GM23338 (cell line): ENCODE data around the gene ZNF865. TPM values are rescaled to one million over a fixed set of nuclear protein-coding genes. Genes with fewer than 3 reads are reported as not detected.

Experiments
- ATAC-seq: fragments of 200-7000 bp; cut with Tn5 transposase; 3 replicates; pipeline ENCODE4 v1.9.1; 2020
- DNase-seq: peaks from one replicate; pipeline ENCODE4 v3.0.0-alpha.2; 2015; ENCODE audit warnings: low spot score
- H2AFZ ChIP-seq: fragments of 200-600 bp; sonication (generic); 2 replicates; pipeline ENCODE4 v1.8.0; 2016; ENCODE audit warnings: antibody characterized with exemption, mild to moderate bottlenecking, moderate library complexity
- H3F3A ChIP-seq: fragments of 200-600 bp; sonication (generic); replicated peaks from 2 replicates; pipeline ENCODE4 v1.8.0; 2017; ENCODE audit warnings: antibody characterized with exemption, mixed run types, low read depth
- H3K27ac ChIP-seq: fragments of 200-600 bp; sonication (generic); 2 replicates; pipeline ENCODE4 v1.6.1; 2016; ENCODE audit warnings: low read depth
- H3K27me3 ChIP-seq: fragments of 200-600 bp; sonication (generic); 2 replicates; pipeline ENCODE4 v1.8.0; 2016; ENCODE audit warnings: mild to moderate bottlenecking, mixed run types, moderate library complexity; ENCODE audit not compliant: insufficient read depth
- H3K36me3 ChIP-seq: fragments of 200-600 bp; sonication (generic); 2 replicates; pipeline ENCODE4 v1.8.0; 2016; ENCODE audit warnings: mild to moderate bottlenecking; ENCODE audit not compliant: insufficient read depth
- H3K4me1 ChIP-seq: fragments of 200-600 bp; sonication (generic); 2 replicates; pipeline ENCODE4 v1.8.0; 2016; ENCODE audit warnings: mild to moderate bottlenecking, moderate library complexity; ENCODE audit not compliant: insufficient read depth
- H3K4me2 ChIP-seq: fragments of 200-600 bp; sonication (generic); 2 replicates; pipeline ENCODE4 v1.7.1; 2017; ENCODE audit warnings: mixed run types
- H3K4me3 ChIP-seq: fragments of 200-600 bp; sonication (generic); 2 replicates; pipeline ENCODE4 v1.6.1; 2016; ENCODE audit warnings: mixed run types
- H3K79me2 ChIP-seq: fragments of 200-600 bp; sonication (generic); replicated peaks from 2 replicates; pipeline ENCODE4 v1.8.0; 2017; ENCODE audit warnings: mild to moderate bottlenecking; ENCODE audit not compliant: insufficient read depth
- H3K9me2 ChIP-seq: fragments of 200-600 bp; sonication (generic); 2 replicates; pipeline ENCODE4 v1.8.0; 2017; ENCODE audit not compliant: insufficient read depth
- H4K20me1 ChIP-seq: fragments of 200-600 bp; sonication (generic); replicated peaks from 2 replicates; pipeline ENCODE4 v1.8.0; 2017; ENCODE audit warnings: mild to moderate bottlenecking; ENCODE audit not compliant: insufficient read depth
- H3K27ac Mint-ChIP-seq: 2 replicates; pipeline ENCODE4 v1.8.0; 2020; ENCODE audit warnings: inconsistent platforms, mild to moderate bottlenecking, moderate library complexity, mixed read lengths
- H3K27me3 Mint-ChIP-seq: 3 replicates; pipeline ENCODE4 v1.8.0; 2022; ENCODE audit warnings: low read depth, mild to moderate bottlenecking, moderate library complexity, mixed read lengths, inconsistent platforms; ENCODE audit not compliant: insufficient read depth, poor library complexity
- H3K36me3 Mint-ChIP-seq: 3 replicates; pipeline ENCODE4 v1.8.0; 2021; ENCODE audit warnings: low read depth, mild to moderate bottlenecking, inconsistent platforms, moderate library complexity, mixed read lengths
- H3K4me1 Mint-ChIP-seq: 3 replicates; pipeline ENCODE4 v1.8.0; 2020; ENCODE audit warnings: mild to moderate bottlenecking, inconsistent platforms, mixed read lengths
- H3K4me3 Mint-ChIP-seq: 3 replicates; pipeline ENCODE4 v1.8.0; 2021; ENCODE audit warnings: moderate library complexity, mild to moderate bottlenecking, inconsistent platforms, mixed read lengths
- H3K9me3 Mint-ChIP-seq: 3 replicates; pipeline ENCODE4 v1.8.0; 2020; ENCODE audit warnings: moderate library complexity, mild to moderate bottlenecking, inconsistent platforms, mixed read lengths
- CREB1 ChIP-seq: fragments of 250-450 bp; sonication (Bioruptor Pico); IDR thresholded peaks from 2 replicates; pipeline ENCODE4 v1.5.0; 2020; ENCODE audit warnings: low read depth, mild to moderate bottlenecking, moderate library complexity
- CTCF ChIP-seq, 2 experiments: fragments of 200-600 bp in 1 of 2; sonication (generic) in 1 of 2; conservative IDR thresholded peaks; 2 replicates each; pipeline versions ENCODE4 v1.5.1 to v1.6.1; 2016 to 2017; ENCODE audit warnings: antibody characterized with exemption in 2 of 2, low read depth in 2 of 2, mild to moderate bottlenecking in 2 of 2, moderate library complexity in 1 of 2
- ETS1 ChIP-seq: IDR thresholded peaks from 2 replicates; pipeline ENCODE4 v1.6.1; 2016; ENCODE audit warnings: antibody characterized with exemption
- EZH2 ChIP-seq: fragments of 200-600 bp; sonication (generic); IDR thresholded peaks from one replicate; pipeline ENCODE4 v1.8.0; 2017; ENCODE audit warnings: antibody characterized with exemption, mild to moderate bottlenecking, low read depth; ENCODE audit not compliant: unreplicated experiment
- POLR2AphosphoS5 ChIP-seq: IDR thresholded peaks from 2 replicates; pipeline ENCODE4 v1.6.1; 2016; ENCODE audit warnings: antibody characterized with exemption, low read depth
- REST ChIP-seq: IDR thresholded peaks from one replicate; pipeline ENCODE4 v1.6.1; 2018; ENCODE audit warnings: antibody characterized with exemption; ENCODE audit not compliant: unreplicated experiment
- STAT1 ChIP-seq: IDR thresholded peaks from one replicate; pipeline ENCODE4 v1.6.1; 2016; ENCODE audit warnings: antibody characterized with exemption; ENCODE audit not compliant: unreplicated experiment
- ZNF114 ChIP-seq: fragments of 250-450 bp; sonication (Bioruptor Pico); IDR thresholded peaks from 2 replicates; pipeline ENCODE4 v1.5.0; 2020; ENCODE audit warnings: mild to moderate bottlenecking, moderate library complexity
- polyA plus RNA-seq: library from polyadenylated mRNA; unstranded; fragments of >200 nt; fragmentation: Nextera tagmentation; extraction: Ambion mirVana; gene quantifications from 2 replicates; pipeline ENCODE4 v1.2.1, GENCODE V29; 2016
- total RNA-seq: library from RNA; depleted of rRNA; stranded (reverse); fragments of >200 nt; shearing (Covaris generic); gene quantifications from 2 replicates; pipeline ENCODE4 v1.2.3, GENCODE V29; 2014

ZNF865 gene
- total and polyA plus RNA-seq, 2 experiments from 2014 or later = 2.2 to 12.1 TPM

- Mint-ChIP-seq H3K27ac (no peak overlapping the region), H3K4me1 (peaks cover 32% of the 10 kb centered on the region), H3K4me3 (peak overlapping the region; percentile 84), H3K9me3 (no peaks in the 10 kb centered on the region; the same call in 2 of the 3 replicates), H3K27me3 (peaks cover 41% of the 10 kb centered on the region), H3K36me3 (peaks cover 41% of the 10 kb centered on the region)
- peaks cover 15% of the 10 kb centered on the region for H3F3A ChIP-seq
- DNase-seq = no peak
- H3K4me3 ChIP-seq = peak overlapping the region; percentile 65
- H3K36me3 ChIP-seq = no peaks in the 10 kb centered on the region
- no peaks in the 10 kb centered on the region for H4K20me1 ChIP-seq
- peaks cover 37% of the 10 kb centered on the region for H3K79me2 ChIP-seq
- peak overlapping the region; percentile 84; the same call in 1 of the 2 replicates for H2AFZ ChIP-seq
- no peaks in the 10 kb centered on the region; the same call in 1 of the 2 replicates for H3K4me1 ChIP-seq
- H3K27ac ChIP-seq = peak overlapping the region; percentile 59; the same call in 1 of the 2 replicates
- no peaks in the 10 kb centered on the region for H3K9me2 ChIP-seq
- no peak for ATAC-seq
- TF ChIP-seq STAT1 = no peak
- 0 out of 2 replicates have a peak, but pooled peaks have one; percentile 4 for TF ChIP-seq POLR2AphosphoS5
- TF ChIP-seq REST = no peak
- TF ChIP-seq ZNF114 = no peak
- H3K4me2 ChIP-seq = peak overlapping the region; percentile 87
- no peaks in the 10 kb centered on the region for H3K27me3 ChIP-seq
These were observed 41.7 kb downstream of the ZNF865 start for GRCh38 chr19:55646889-55647731.

- Mint-ChIP-seq H3K4me3 (peak within 1 kb of the TSS; percentile 84), H3K27me3 (peaks cover 42% of the 10 kb centered on the region), H3K36me3 (peaks cover 41% of the 10 kb centered on the region), H3K9me3 (no peaks in the 10 kb centered on the region; the same call in 2 of the 3 replicates), H3K4me1 (peaks cover 34% of the 10 kb centered on the region), H3K27ac (no peak within 1 kb of the TSS)
- H3K4me2 ChIP-seq = peak within 1 kb of the TSS; percentile 87
- peak within 1 kb of the TSS; percentile 84; the same call in 1 of the 2 replicates for H2AFZ ChIP-seq
- H3K36me3 ChIP-seq = no peaks in the 10 kb centered on the region
- no peaks in the 10 kb centered on the region for H3K9me2 ChIP-seq
- H3K4me3 ChIP-seq = peak within 1 kb of the TSS; percentile 65
- H4K20me1 ChIP-seq = no peaks in the 10 kb centered on the region
- peaks cover 15% of the 10 kb centered on the region; the same call in 1 of the 2 replicates for H3F3A ChIP-seq
- ATAC-seq (peak; percentile 49), DNase-seq (peak; percentile 96)
- no peaks in the 10 kb centered on the region; the same call in 1 of the 2 replicates for H3K4me1 ChIP-seq
- peaks cover 36% of the 10 kb centered on the region for H3K79me2 ChIP-seq
- no peaks in the 10 kb centered on the region for H3K27me3 ChIP-seq
- H3K27ac ChIP-seq = peak within 1 kb of the TSS; percentile 59; the same call in 1 of the 2 replicates
- TF ChIP-seq CREB1 (CRISPR knock-in tag) (0 out of 2 replicates have a peak, but pooled peaks have one; percentile 19), STAT1 (no peak), EZH2 (no peak), ETS1 (no peak), CTCF (conservative IDR thresholded peaks at IDR 0.05; ENCODE audit: low read depth in 2 of 2) (no peak)
These were observed 42.5 kb downstream of the ZNF865 start, which contains the start of gene CCDC106 for GRCh38 chr19:55647732-55648584. CCDC106 (plus strand) TSS chr19:55648212; CDS start chr19:55649047, 835 bp downstream.
